Measurements from ENCODE around the gene IGFLR1.

Gene IGFLR1

DNA sequence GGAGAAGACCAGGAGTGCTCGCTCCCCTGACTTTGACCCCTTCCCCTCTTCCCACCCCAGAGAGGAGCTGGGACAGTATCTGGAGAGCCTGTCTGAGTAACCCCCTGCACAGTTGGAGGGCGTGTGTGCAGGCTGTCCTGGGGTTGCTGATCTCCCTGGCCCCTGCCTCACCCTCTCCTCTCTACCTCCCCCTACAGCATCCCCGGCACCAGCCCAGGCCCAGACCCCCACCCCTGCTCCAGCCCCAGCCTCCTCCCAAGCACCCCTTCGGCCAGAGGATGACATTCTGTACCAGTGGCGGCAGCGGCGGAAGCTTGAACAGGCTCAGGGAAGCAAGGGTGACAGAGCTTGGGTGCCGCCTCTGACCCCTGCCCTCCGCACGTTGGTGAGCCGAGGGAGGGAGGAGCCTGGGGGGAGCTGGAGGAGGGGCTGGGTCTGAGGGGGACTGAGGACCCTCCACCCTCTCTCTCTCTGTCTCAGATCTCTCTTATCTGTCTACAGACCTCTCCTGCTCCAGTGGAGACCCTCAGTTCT, 24.4 kb upstream of the IGFLR1 start:
- Mint-ChIP-seq H3K9me3 (no peaks in the 10 kb centered on the region), H3K27ac (peak overlapping the region in 1 of 3 experiments; percentile 38)

DNA sequence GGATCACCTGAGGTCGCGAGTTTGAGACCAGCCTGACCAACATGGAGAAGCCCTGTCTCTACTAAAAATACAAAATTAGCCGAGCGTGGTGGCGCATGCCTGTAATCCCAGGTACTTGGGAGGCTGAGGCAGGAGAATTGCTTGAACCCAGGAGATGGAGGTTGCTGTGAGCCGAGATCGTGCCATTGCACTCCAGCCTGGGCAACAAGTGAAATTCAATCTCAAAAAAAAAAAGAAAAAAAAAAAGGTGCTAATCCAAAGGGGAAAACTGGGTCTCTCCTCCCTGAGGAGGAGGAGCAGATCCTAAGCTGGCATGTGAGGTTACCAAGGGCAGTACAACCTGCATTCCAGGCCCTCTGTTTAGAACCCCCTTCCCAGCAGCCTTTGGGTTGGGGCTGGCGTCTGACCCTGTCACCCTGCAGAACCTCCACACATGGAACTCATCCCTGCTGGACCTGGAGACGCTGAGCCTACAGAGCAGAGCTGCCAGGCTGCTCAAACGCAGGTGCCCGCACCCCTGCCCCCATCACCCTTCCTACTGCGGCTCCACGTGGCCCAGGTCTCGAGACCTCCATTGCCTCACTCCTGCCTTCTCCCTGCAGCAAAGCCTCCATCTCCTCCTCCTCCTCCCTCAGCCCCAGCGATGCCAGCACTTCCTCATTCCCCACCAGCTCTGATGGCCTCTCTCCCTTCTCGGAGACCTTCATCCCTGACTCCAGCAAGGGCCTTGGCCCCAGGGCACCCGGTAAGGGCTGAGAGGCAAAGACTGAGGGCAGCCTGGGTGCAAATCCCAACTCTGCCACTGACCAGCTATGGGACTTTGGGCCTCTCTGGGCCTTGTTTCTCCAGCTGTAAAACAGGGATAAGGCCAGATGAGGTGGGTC, 22.4 kb upstream of the IGFLR1 start:
- peaks cover 20% of the 10 kb centered on the region for H3K36me3 Mint-ChIP-seq (ENCODE audit: low read depth)
- H3K9me3 Mint-ChIP-seq, result no peaks in the 10 kb centered on the region
- H3K27me3 Mint-ChIP-seq (ENCODE audit: low read depth), result peaks cover 4% of the 10 kb centered on the region
- H3K27ac Mint-ChIP-seq, result no peak overlapping the region
- no peak overlapping the region for H3K4me3 Mint-ChIP-seq
- TF ChIP-seq, protein P1, sequence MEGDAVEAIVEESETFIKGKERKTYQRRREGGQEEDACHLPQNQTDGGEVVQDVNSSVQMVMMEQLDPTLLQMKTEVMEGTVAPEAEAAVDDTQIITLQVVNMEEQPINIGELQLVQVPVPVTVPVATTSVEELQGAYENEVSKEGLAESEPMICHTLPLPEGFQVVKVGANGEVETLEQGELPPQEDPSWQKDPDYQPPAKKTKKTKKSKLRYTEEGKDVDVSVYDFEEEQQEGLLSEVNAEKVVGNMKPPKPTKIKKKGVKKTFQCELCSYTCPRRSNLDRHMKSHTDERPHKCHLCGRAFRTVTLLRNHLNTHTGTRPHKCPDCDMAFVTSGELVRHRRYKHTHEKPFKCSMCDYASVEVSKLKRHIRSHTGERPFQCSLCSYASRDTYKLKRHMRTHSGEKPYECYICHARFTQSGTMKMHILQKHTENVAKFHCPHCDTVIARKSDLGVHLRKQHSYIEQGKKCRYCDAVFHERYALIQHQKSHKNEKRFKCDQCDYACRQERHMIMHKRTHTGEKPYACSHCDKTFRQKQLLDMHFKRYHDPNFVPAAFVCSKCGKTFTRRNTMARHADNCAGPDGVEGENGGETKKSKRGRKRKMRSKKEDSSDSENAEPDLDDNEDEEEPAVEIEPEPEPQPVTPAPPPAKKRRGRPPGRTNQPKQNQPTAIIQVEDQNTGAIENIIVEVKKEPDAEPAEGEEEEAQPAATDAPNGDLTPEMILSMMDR (IDR thresholded peaks at IDR 0.05; ENCODE audit: unreplicated experiment in 3 of 3), result no peak
- peaks cover 5% of the 10 kb centered on the region for H3K4me1 Mint-ChIP-seq

More for the DNA sequence above, 24.4 kb upstream of the IGFLR1 start:
- TF ChIP-seq, protein P1 (IDR thresholded peaks at IDR 0.05; ENCODE audit: unreplicated experiment in 3 of 3), result no peak
- Mint-ChIP-seq H3K4me1 (peaks cover 5% of the 10 kb centered on the region), H3K36me3 (ENCODE audit: low read depth) (peaks cover 20% of the 10 kb centered on the region), H3K27me3 (ENCODE audit: low read depth) (peaks cover 4% of the 10 kb centered on the region), H3K4me3 (no peak overlapping the region)

DNA sequence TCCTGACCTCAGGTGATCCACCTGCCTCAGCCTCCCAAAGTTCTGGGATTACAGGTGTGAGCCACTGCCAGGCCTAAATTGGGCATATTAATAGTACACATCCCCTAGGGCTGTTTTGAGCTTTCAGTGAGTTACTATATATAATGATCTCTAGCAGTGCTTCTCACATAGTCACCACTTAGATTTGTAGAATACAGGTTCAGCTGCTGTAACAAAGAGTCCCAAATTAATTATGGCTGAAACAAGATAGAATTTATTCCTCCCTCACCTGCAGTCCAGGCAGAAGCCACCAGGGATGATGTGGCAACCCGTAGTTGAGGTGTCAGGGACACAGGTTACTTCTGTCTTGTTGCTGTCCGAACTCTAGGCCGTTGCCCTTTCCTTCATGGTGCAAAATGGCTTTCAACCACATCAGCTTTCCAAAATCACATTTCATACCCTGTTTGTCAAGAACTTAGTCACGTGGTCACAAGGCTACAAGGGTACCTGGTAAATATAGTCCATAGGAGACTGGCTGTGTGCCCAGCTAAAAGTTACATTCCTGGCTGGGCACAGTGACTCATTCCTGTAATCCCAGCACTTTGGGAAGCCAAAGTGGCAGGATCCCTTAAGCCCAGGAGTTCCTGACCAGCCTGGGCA, 18.6 kb upstream of the IGFLR1 start:
- Mint-ChIP-seq H3K36me3 (ENCODE audit: low read depth) (peaks cover 22% of the 10 kb centered on the region), H3K9me3 (no peaks in the 10 kb centered on the region), H3K4me3 (peak overlapping the region; percentile 26 to 67 (median 50)), H3K27ac (no peak overlapping the region), H3K27me3 (ENCODE audit: low read depth) (peaks cover 4% of the 10 kb centered on the region), H3K4me1 (peaks cover 25% of the 10 kb centered on the region)
- TF ChIP-seq, protein P1 (IDR thresholded peaks at IDR 0.05; ENCODE audit: unreplicated experiment in 3 of 3), result no peak

DNA sequence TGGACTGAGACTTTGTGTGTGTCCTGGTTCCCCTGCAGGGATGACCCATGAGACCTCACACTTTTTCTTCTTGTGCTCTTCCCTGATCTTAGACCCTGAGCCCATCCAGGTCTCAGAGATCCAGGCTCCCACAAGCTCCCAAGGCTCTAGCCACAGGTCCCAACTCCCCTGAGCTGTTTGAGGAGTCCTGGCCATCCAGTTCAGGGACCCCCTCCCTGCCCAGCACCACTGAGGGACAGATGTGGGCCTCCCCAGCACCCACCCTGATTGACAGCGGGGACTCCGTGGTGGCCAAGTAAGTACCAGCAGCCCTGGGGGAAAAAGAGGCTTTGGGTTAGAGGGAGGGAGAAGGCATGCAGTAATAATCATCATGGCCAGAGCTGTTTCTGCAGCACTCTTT, 17.4 kb upstream of the IGFLR1 start:
- Mint-ChIP-seq H3K9me3 (no peaks in the 10 kb centered on the region), H3K4me1 (peaks cover 31% of the 10 kb centered on the region), H3K36me3 (ENCODE audit: low read depth) (peaks cover 21% of the 10 kb centered on the region), H3K27ac (peak overlapping the region in 2 of 3 experiments; percentile 65 to 93), H3K4me3 (peak overlapping the region; percentile 92 to 97 (median 95)), H3K27me3 (ENCODE audit: low read depth) (peaks cover 10% of the 10 kb centered on the region)
- TF ChIP-seq, protein P1 (IDR thresholded peaks at IDR 0.05; ENCODE audit: unreplicated experiment in 3 of 3), result no peak

DNA sequence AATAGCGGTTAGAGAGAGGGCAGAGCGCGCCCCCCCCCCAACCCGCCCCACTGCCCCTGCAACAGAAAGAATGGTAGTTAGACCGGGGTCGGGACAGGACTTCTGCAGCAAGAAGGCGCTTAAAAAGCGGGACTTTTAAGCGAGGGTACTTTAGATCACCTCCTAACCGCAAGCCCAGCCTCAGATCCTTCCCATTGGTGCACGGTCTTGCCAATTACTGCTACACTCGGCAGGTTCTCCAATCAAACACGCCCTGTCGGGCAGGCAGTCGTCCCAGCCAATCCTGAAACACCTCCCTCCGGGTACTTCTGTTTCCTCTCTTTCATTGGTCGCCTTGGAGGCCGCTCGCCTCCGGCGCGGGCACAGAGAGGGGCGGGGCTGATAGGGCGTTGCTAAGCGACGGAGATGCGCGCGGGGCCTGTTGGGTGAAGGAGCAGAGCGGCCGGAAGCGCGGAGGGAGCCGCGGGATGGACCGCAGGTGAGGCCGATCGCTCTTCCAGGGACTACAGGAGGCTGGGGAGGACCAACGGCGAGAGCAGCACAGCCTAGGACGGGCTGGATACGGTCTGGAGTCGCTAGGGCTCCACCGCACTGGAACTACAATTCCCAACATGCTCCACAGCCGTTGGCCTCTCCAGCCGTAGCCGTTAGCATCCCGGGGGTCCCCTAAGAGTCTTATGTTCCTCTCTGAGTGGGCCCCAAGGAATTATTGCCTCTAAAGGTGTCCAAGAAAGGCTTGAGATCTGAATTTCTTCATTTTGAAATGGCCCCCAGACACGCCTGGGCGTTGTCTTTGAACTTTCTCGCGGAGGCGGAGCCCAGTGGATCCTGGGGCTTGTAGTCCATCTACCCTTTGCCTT, 15.7 kb upstream of the IGFLR1 start, which contains the start of gene PROSER3:
Gene PROSER3, plus strand, starts transcription at position 428 of the 860 bp plus-strand sequence. Its CDS starts 40 bp downstream, at position 468.
- Mint-ChIP-seq H3K4me3 (peak within 1 kb of the TSS; percentile 92 to 97 (median 95)), H3K4me1 (peaks cover 32% of the 10 kb centered on the region), H3K9me3 (no peaks in the 10 kb centered on the region), H3K27me3 (ENCODE audit: low read depth) (peaks cover 11% of the 10 kb centered on the region), H3K36me3 (ENCODE audit: low read depth) (peaks cover 26% of the 10 kb centered on the region), H3K27ac (peak within 1 kb of the TSS; percentile 95 to 98 (median 95))
- TF ChIP-seq, protein P1 (IDR thresholded peaks at IDR 0.05; ENCODE audit: unreplicated experiment in 3 of 3), result no peak

Data from nephron (organoid).